ENCODE results near the gene VPS13D. TPM values are rescaled to one million over a fixed set of nuclear protein-coding genes. Genes with fewer than 3 reads are reported as not detected.

VPS13D gene
- total RNA-seq, 1 experiment from 2014 or later = 31.6 TPM

- H3K9ac ChIP-seq (ENCODE audit: low read length) = peak overlapping the region; percentile 43
- no peak overlapping the region for H2AFZ ChIP-seq (ENCODE audit: low read depth, low read length, poor library complexity, severe bottlenecking)
- no peaks in the 10 kb centered on the region for H3K9me2 ChIP-seq (ENCODE audit: insufficient read depth)
- H3K79me2 ChIP-seq (ENCODE audit: insufficient read depth, low read length) = no peaks in the 10 kb centered on the region
- ChIA-PET RAD21 (ENCODE audit: low non-redundant PET in 1 of 2, low total read pairs in 2 of 2, uncharacterized antibody in 2 of 2, unreplicated experiment in 2 of 2) (no interaction called here), CTCF (no interaction called here), POLR2A (no interaction called here)
- peak overlapping the region; percentile 70; the same call in 1 of the 2 replicates for H3K4me2 ChIP-seq (ENCODE audit: low read length)
- H4K20me1 ChIP-seq (ENCODE audit: insufficient read depth) = no peaks in the 10 kb centered on the region
- ATAC-seq (no peak), DNase-seq (ENCODE audit: low read depth, low spot score) (no peak)
- no peak overlapping the region for H3K27ac ChIP-seq (ENCODE audit: low read depth, low read length)
- intact Hi-C loops (cut with micrococcal nuclease) = no loop called here
- BruUV-seq (replicated peaks) = no TSS peak
- H3K27me3 ChIP-seq (ENCODE audit: insufficient read depth, low read length) = no peaks in the 10 kb centered on the region
- H3K9me3 ChIP-seq (ENCODE audit: control insufficient read depth in 1 of 2, insufficient read depth in 1 of 2, low read depth in 1 of 2, low read length in 2 of 2) = no peaks in the 10 kb centered on the region
- no peak overlapping the region for H3K4me3 ChIP-seq (replicated peaks in 1 of 2; ENCODE audit: low read depth in 1 of 2, low read length in 2 of 2)
- no peak for TF ChIP-seq TCF7L2 (IDR thresholded peaks at IDR 0.05; ENCODE audit: borderline replicate concordance, extremely low read depth, insufficient read depth, insufficient read length)
- no peak for TF ChIP-seq CBX3 (IDR thresholded peaks at IDR 0.05; ENCODE audit: low read depth)
- TF ChIP-seq ELF1 (IDR thresholded peaks at IDR 0.05; ENCODE audit: borderline replicate concordance, low read depth) = no peak
- TF ChIP-seq POLR2A (IDR thresholded peaks at IDR 0.05; ENCODE audit: borderline replicate concordance, extremely low read depth, insufficient read depth, insufficient read length) = no peak
- no peak for TF ChIP-seq EZH2 (IDR thresholded peaks at IDR 0.05)
- no peak for TF ChIP-seq YY1 (IDR thresholded peaks at IDR 0.05; ENCODE audit: extremely low read depth, insufficient replicate concordance, low read depth, low read length)
- H3K4me1 ChIP-seq (ENCODE audit: control insufficient read depth in 1 of 2, insufficient read depth in 2 of 2, low read length in 2 of 2) = peaks cover 46 to 69% of the 10 kb centered on the region in 2 experiments
- no peaks in the 10 kb centered on the region for H3K36me3 ChIP-seq (ENCODE audit: control insufficient read depth in 1 of 2, insufficient read depth in 2 of 2, low read length in 2 of 2)
These were observed 257.7 kb downstream of the VPS13D start for GRCh38 chr1:12487520-12487919.

- no peaks in the 10 kb centered on the region for H3K79me2 ChIP-seq (ENCODE audit: insufficient read depth, low read length)
- no peaks in the 10 kb centered on the region for H3K36me3 ChIP-seq (ENCODE audit: control insufficient read depth in 1 of 2, insufficient read depth in 2 of 2, low read length in 2 of 2)
- H3K9me3 ChIP-seq (ENCODE audit: control insufficient read depth in 1 of 2, insufficient read depth in 1 of 2, low read depth in 1 of 2, low read length in 2 of 2) = no peaks in the 10 kb centered on the region
- ChIA-PET RAD21 (ENCODE audit: low non-redundant PET in 1 of 2, low total read pairs in 2 of 2, uncharacterized antibody in 2 of 2, unreplicated experiment in 2 of 2) (interaction anchor here in 1 of 2 experiments (1.1 kb wide), 1 partner anchor 9 kb away, joined by 3 read pairs; no protein-coding TSS in a partner anchor), POLR2A (interaction anchor here (1.0 to 1.2 kb wide), 2 partner anchors 10 to 128 kb away, joined by 4 read pairs; no protein-coding TSS in a partner anchor), CTCF (no interaction called here)
- TF ChIP-seq RAD21 (IDR thresholded peaks at IDR 0.05; ENCODE audit: low read depth) = no peak
- TF ChIP-seq FOSL1 (IDR thresholded peaks at IDR 0.05; ENCODE audit: low read depth) = peak; percentile 72; the same call in 1 of the 2 replicates
- TF ChIP-seq ELF1 (IDR thresholded peaks at IDR 0.05; ENCODE audit: borderline replicate concordance, low read depth) = no peak
- TF ChIP-seq SP1 (IDR thresholded peaks at IDR 0.05; ENCODE audit: low read depth) = peak; percentile 56; the same call in 1 of the 2 replicates
- DNase-seq (ENCODE audit: low read depth, low spot score) = peak; percentile 65
- peak overlapping the region; percentile 43 for H3K9ac ChIP-seq (ENCODE audit: low read length)
- H2AFZ ChIP-seq (ENCODE audit: low read depth, low read length, poor library complexity, severe bottlenecking) = no peak overlapping the region
- no peaks in the 10 kb centered on the region for H3K27me3 ChIP-seq (ENCODE audit: insufficient read depth, low read length)
- H3K27ac ChIP-seq (ENCODE audit: low read depth, low read length) = peak overlapping the region; percentile 23; the same call in 1 of the 2 replicates
- no TSS peak for BruUV-seq (replicated peaks)
- peak; percentile 28; the same call in 1 of the 2 replicates for ATAC-seq
- H3K4me3 ChIP-seq (replicated peaks in 1 of 2; ENCODE audit: low read depth in 1 of 2, low read length in 2 of 2) = no peak overlapping the region
- peak overlapping the region; percentile 70 for H3K4me2 ChIP-seq (ENCODE audit: low read length)
- peaks cover 46 to 62% of the 10 kb centered on the region in 2 experiments for H3K4me1 ChIP-seq (ENCODE audit: control insufficient read depth in 1 of 2, insufficient read depth in 2 of 2, low read length in 2 of 2)
- no peaks in the 10 kb centered on the region for H3K9me2 ChIP-seq (ENCODE audit: insufficient read depth)
- intact Hi-C loops (cut with micrococcal nuclease) = no loop called here
- H4K20me1 ChIP-seq (ENCODE audit: insufficient read depth) = no peaks in the 10 kb centered on the region
These were observed 259.0 kb downstream of the VPS13D start for GRCh38 chr1:12488666-12489354.

Measured in HCT116 (cell line).